HG03103 (cell line): Measurements from ENCODE around the gene IRF2BP1.
"Not testable (repeated sequence)": the region's sequence is repeated elsewhere in the genome, so short reads cannot be mapped to it uniquely, and the experiment has no call there.

Source experiments
- ATAC-seq: cut with Tn5 transposase; IDR thresholded peaks from one replicate; pipeline ENCODE4 v1.9.1; 2021; ENCODE audit warnings: low read depth; ENCODE audit not compliant: unreplicated experiment

The IRF2BP1 gene

DNA sequence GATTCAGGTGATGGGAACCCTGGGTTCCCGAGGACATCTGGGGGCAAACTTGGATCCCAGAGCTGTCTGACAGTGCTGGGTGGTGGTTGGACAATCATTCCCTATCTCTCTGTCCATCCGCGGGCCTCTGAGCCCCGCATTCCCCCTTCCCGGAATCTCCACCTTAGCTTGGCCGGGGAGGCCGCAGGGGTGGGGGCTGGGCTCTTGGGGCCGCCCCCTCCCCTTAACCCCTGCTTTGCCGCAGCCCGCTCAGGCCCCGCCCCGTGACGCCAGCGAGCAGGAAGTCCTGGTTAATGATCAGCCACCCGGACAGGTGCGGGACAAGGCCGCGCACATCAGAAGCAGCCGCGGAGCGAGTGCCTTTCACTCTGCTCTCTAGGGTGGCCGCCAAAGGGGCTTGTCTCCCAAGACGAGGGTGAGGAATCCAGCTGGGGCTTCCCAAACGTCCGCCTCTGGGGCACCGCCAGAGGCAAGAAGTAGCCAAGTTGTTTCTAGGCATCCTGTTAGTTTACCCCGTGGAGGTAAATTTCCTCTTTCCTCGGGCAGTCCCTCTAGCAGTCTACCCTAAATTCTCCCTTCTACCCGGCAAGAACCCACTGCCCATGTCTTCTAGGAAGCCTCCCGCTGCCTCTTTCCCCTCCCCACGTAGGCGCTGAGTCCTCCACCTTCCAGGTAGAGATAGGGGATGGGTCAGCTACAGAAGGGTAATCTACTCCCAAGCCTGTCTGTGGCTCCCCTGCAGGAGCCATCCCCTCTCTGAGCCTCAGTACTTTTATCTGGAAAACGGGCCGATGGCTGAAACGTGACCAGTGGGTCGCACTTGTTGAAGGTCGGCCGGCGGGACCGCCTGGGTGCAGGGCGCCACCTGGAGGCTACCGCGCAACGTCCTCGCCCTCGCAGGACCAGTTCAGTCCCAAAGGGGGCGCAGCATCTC lies 3.0 kb downstream of the IRF2BP1 start:
- ATAC-seq = no peak

DNA sequence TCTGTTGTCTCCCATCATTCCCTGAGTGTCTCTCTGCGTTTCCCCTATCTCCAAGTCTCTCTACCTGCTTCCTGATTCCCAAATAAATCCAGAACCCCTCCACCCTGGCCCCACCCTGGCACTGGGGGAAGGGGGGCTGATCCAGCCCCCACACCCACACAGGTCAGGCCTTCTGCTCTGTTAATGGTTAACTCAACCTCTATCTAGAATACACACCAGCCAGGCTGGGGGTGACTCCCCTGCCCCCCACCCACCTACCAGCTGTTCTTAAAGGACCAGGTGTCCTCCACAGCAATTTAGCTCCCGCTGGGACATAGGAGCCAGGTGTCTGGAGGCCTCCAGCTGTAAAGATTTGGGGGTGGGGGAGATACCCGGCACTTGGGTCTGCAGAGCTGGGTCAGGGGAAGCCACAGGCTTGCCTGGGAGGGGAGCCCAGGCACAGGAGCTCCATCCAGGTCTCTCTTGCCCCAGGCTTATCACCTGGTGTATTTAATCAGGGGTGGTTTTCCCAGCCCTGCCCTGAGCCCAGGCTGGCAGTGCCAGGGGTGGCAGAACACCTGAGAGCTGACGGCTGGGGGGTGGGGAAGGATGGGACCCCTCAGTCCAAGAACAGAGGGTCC lies 3.9 kb downstream of the IRF2BP1 start:
- no peak for ATAC-seq

DNA sequence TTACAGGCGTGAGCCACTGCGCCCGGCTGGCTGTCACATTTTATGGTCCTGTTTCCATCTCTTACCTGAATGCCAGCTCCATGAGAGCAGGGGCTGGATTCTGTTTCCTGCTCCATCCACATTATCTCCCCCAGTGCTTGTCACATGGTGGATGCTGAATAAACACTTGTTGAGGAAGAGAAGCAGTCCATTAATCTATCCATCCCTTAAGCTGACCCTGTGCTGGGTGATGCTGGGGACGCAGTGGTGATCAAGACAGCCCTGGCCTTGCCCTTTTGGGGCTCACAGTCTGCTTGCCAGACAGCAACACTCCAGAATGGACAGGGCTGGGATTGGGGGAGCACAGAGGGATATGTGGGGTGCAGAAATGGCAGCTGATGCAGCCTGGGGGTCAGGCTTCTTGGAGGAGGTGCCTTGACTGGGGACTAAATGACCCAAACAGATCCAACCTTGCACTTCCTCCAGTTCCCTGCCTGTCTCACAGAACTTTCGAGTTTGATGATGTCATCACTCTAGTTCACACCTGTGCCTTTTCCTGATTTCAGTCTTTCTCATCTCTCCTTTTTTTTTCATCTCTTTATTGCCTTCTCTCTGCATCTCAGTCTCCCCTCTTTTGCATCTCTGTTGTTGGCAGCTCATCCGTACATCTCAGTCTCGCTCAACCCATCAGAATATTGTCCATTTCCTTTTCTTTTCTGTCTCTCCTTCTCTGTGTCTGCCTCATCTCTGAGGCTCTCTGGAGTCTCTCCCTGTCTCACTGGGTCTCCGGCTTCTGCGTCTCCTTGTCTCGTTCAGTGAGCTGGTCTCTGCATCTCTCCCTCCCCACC lies 4.6 kb downstream of the IRF2BP1 start:
- ATAC-seq = no peak

DNA sequence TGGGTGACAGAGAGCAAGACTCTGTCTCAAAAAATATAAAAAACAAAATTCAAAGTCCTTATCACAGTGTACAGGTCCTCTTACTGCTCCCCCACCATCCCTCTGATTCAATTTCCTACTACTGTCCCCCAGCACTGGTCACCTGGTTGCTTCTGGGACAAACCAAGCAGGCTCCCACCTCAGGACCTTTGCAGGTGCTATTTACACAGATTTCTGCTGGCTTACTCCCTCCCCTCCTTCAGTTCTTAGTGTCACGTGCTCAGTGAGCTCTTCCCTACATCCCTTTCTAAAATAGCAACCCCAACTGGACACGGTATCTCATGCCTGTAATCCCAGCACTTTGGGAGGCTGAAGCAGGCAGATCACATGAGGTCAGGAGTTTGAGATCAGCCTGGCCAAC lies 6.0 kb downstream of the IRF2BP1 start:
- no peak for ATAC-seq

DNA sequence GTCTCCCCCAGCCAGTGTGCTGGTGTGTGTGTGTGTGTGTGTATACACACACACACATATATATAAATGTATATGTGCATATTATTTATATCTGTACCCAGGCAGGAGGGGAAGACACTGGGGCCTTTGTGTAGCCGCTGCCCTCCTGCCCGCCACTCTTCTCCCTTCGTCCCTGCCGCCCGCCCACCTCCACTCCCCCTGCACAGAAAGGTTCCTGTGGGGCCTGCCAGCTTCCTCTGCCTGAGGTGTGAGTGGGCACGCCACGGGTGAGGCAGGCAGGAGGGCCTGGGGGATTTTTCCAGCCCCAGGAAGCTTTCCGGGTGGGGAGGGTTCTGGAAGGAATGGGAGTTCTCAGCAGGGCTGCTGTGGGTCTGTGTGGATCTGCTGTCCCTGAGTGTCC lies 6.9 kb downstream of the IRF2BP1 start:
- no peak for ATAC-seq

DNA sequence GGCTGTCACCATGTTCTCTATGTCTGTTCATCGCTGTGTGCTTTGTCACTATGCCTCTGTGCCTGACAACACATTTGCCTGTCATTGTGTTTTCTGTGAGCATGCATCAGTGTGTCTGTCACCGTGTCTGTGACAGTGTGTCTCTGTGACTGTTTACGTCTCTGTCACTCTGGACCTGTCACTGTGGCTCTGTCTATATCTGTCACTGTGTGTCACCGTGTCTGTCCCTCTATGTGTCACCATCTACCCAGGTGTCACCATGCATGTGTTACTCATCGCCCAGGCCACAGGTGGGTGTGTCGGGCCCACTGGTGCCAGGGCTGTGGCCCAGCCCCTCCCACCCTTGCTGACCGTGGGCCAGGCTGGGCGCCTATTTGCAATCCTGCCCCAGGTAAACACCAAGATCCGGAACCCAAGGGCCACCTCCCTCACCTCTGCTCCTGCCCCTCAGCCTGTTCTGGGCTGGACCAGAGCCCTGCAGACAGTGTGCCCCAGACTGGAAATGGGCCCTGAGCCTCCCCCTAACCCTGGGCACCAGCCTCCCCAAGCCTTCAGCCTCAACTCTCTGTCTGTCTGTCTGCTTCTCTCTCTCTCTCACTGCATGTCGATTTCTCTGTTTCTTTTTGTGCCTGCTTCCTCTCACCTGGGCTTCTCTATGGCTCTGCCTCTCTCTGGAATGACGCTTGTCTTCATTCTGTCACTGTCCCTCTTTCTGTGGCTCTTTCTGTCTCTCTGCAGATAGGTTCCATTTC lies 7.7 kb downstream of the IRF2BP1 start:
- ATAC-seq = no peak

DNA sequence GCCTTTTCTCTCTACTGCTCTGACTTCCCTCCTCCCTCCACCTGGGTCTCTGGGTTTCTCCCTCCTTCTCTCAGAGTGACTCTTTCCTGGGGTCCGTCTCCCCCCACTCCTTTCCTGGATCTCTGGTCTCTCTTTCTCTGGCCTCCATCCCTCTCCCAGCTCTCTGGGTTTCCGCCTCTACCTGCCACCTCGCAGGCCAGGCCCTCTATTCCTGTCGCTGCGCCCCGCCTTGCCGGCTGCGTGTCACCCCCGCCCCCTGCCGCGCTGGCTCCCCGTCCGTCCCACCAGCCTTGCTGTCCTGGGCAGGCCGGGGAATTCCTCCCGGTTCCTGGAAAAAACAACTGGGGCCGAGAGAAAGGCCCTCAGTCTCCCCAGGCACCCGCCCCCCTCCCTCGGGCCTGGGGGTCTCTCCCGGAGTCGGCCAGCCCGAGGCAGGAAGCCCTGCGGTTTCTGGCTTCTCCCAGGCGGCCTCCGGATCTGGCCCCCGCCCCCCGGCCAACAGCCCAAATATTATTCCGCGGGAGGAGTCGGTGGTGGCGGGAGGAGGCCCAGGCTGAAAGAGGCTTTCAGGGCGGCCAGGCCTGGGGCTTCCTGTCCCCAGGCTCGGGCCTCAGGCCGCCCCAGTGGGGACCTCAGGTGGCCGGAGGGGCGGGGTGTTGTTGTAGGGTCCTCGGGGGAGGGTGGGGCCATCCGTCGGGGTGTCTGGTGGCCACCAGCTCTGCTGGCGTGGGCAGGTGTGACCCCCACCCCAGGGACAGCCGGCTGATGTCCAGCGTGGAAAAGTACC lies 9.3 kb downstream of the IRF2BP1 start:
- no peak for ATAC-seq

DNA sequence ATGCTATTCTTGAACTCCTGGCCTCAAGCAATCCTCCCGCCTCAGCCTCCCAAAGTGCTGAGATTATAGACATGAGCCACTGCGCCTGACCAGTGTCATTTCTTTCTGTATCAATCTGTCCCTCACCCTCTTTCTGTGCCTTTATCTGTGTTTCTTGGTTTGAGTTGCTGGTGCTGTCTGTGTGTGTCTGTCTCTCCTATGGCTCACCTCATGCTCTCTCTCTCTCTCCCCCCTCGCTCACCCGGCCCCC lies 9.9 kb downstream of the IRF2BP1 start:
- ATAC-seq = no peak

DNA sequence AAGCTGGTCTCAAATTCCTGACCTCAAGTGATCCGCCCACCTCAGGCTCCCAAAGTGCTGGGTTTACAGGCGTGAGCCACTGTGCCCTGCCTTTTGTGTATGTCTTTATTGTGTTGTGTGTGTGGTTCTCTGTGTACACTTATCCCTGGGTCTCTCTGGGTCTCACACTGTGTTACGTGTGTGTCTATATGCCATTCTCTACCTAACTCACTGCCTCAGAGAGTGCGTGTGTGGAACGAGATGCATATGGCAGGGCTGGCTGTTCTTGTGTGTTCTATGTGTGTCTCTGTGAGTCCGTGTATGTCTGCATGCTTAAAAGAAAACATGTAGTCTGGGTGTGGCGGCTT lies 11.3 kb downstream of the IRF2BP1 start:
- no peak for ATAC-seq

DNA sequence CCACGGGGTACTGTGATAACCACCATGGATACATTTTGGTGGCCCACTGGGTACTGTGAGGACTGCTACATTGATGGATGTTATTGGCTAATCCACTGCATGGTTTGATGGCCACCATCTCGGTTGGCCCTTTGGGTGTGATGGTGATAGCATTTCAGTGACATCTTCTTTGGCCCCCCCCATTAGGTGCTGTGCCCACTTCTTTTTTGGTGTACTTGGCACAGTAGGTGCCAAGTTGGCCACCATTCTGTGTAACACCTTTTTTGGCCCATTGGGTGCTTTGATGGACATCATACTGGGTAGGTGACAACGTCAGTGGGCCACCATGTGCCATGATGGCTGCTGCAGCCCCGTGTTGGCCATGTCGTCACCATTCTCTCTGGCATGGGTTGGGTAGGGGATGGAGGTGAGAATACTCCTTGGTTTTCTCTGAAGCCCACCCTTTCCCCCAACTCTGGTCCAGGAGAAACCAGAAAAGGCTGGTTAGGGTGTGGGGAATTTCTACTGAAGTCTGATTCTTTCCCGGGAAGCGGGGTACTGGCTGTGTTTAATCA lies 12.6 kb downstream of the IRF2BP1 start:
- ATAC-seq = no peak

DNA sequence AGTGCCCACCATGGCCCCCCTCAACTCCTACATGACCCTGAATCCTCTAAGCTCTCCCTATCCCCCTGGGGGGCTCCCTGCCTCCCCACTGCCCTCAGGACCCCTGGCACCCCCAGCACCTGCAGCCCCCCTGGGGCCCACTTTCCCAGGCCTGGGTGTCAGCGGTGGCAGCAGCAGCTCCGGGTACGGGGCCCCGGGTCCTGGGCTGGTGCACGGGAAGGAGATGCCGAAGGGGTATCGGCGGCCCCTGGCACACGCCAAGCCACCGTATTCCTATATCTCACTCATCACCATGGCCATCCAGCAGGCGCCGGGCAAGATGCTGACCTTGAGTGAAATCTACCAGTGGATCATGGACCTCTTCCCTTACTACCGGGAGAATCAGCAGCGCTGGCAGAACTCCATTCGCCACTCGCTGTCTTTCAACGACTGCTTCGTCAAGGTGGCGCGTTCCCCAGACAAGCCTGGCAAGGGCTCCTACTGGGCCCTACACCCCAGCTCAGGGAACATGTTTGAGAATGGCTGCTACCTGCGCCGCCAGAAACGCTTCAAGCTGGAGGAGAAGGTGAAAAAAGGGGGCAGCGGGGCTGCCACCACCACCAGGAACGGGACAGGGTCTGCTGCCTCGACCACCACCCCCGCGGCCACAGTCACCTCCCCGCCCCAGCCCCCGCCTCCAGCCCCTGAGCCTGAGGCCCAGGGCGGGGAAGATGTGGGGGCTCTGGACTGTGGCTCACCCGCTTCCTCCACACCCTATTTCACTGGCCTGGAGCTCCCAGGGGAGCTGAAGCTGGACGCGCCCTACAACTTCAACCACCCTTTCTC lies 13.6 kb downstream of the IRF2BP1 start:
- ATAC-seq = no peak

DNA sequence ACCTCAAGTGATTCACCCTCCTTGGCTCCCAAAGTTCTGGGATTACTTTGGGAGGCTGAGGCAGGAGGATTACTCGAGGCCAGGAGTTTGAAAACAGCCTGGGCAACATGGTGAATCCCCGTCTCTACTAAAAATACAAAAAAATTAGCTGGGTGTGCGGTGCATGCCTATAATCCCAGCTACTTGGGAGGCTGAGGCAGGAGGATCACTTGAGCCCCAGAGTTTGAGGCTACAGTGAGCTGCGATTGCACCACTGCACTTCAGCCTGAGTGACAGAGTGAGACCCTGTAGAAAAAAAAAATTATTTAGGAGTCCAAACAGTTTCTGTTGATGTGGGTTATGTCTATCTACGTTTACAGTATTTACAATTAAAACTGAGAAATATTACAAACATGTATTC lies 15.1 kb downstream of the IRF2BP1 start:
- no peak for ATAC-seq

DNA sequence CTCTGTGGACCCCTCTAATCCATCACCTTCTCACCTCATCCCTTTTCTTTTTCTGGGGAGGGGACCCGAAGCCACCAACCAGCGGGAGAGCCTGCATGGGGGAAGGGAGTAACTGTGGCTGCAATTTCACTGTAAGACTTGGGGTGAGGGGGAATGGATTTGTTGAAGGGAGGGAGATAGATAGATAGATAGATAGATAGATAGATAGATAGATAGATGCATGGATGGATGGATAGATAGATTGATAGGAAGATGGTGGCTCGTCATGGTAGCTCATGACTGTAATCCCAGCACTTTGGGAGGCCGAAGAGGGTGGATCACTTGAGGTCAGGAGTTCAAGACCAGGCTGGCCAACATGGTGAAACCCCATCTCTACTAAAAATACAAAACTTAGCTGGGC lies 18.7 kb downstream of the IRF2BP1 start:
- ATAC-seq = not testable (repeated sequence)

DNA sequence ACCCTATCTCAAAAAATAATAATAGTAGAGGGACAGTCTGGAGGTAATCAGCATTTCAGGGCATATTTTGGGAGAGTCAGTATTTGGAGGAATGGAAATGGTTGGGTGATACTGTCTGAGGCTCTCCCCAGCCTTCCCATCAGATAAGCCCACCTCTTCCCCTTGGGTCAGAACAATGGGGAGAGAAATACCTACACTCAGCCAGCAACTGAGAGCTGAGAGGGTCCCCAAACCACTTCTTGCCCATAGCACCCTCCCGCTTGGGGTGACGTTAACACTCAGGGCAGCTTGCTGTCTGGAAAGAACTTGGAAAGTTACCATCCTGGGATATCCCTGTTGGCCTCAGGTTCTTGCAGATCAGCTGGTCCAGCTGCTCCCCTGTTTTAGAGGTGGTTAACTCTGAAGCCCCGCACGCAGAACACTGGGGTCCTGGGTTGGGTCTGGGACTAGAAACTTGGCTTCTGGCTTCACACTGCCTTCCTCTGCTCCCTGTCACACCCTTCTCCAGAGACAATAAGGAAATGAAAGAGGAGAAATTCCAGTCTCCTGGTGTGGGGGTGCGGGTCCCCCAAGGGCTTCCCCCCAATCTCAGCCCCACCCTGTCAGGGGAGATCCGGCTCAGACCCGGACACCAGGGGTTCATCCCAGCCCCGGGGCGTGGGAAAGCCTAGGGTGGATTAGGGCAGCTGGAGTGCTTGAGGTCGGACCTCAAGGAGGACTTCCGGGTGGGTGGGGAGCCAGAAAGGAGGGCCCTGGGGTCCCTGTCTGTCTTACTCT lies 19.4 kb downstream of the IRF2BP1 start:
- no peak for ATAC-seq

DNA sequence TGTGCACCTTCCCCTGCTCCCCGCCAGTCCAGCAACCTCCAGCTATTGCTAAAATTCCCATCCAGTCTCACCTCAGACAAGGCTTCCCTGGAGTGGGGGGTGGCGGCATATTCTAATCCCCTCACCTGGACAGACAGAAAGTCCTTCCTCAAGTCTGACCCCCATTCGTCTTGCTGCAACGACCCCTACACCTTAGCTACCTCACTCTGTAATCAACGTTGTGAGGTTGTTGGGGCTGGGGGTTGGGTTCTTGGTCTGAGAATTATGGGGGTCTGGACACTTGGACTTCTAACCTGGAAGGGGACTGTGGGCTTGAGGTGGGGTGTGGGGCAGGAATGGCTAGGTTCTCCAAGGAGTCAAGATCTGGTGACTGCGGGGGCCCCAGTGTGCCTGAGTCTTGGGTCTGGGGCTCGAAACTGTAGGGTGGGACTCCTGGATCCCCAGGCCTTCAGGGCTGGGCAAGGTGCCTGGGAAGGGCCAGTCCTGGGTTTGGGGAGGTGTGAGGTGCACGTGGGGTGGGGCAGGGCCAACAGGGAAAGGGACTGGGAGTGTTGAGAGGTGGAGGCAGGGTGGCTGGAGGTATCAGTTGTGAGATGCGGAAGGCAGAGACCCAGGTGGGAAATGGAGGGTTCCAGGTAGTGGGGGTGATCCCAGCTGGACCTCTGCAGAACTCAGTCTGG lies 20.5 kb downstream of the IRF2BP1 start:
- ATAC-seq = no peak

DNA sequence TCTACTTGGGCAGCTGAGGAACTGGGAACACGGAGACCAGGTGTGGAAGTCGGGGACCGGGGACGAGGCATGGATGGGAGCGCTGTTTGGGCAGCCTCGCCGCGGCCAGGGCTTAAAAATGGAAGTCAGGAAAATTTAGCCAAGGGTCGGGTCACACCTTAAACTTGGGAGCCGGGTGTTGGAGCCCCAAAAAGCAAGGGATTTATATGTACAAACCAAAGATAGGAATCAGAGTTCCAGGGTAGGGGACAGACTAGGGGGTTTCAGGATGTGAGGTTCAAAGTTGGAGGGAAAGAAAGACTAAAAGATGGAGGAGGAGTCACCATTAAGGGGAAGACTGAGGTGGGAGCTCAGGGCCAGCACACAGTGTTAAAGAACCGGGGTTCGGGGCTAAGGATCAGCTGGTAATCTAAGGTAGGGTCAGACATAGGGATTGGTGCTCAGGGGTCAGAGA lies 21.3 kb downstream of the IRF2BP1 start:
- ATAC-seq = no peak

DNA sequence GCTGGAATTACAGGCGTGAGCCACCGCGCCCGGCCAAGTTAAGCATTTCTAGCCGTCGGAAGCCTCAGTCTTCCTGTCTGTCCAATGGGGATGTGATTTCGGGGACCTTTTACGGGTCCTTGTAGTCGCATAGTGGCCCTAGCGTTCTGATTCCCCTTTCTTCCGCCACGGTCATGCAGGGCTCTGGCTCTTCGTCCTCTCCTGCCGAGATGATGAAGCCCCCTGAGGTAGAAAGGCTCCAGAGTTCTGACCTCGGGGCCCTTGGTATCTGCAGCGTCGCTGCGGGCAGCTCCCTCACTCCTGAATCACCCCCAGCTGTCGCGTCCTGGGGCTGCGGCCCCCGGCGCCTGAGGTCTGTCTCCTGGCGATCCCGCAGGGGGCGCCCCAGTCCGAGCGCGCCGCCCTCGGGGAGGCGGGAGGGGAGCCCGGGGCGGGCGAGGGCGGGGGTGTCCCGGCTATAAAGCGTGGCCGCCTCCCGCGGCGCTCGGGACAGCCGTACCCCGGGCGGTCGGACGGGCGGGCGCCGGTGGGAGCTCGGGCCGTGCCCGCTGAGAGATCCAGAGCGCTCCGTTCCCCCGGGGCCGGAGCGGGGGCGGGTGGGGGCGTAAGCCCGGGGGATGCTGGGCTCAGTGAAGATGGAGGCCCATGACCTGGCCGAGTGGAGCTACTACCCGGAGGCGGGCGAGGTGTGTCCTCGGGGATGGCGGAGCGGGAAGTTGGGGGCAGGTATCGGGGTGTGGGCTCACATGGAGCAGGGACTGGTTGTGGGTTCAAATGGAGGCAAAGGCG lies 21.9 kb downstream of the IRF2BP1 start, which contains the start of gene FOXA3:
Gene FOXA3 (plus strand): TSS at position 487 of the 789 bp plus-strand sequence. CDS start 131 bp downstream, at position 618.
- ATAC-seq = no peak
